NOMO-1 treated with dmso at 0.1 percent for 144 hours (cell line): ENCODE data around the gene PNRC2.

ENCODE experiments used
- DNase-seq: peaks from one replicate; lab custom pipeline; 2025; ENCODE audit not compliant: unreplicated experiment; lab: John Stamatoyannopoulos, UW

The PNRC2 gene, protein sequence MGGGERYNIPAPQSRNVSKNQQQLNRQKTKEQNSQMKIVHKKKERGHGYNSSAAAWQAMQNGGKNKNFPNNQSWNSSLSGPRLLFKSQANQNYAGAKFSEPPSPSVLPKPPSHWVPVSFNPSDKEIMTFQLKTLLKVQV

DNA sequence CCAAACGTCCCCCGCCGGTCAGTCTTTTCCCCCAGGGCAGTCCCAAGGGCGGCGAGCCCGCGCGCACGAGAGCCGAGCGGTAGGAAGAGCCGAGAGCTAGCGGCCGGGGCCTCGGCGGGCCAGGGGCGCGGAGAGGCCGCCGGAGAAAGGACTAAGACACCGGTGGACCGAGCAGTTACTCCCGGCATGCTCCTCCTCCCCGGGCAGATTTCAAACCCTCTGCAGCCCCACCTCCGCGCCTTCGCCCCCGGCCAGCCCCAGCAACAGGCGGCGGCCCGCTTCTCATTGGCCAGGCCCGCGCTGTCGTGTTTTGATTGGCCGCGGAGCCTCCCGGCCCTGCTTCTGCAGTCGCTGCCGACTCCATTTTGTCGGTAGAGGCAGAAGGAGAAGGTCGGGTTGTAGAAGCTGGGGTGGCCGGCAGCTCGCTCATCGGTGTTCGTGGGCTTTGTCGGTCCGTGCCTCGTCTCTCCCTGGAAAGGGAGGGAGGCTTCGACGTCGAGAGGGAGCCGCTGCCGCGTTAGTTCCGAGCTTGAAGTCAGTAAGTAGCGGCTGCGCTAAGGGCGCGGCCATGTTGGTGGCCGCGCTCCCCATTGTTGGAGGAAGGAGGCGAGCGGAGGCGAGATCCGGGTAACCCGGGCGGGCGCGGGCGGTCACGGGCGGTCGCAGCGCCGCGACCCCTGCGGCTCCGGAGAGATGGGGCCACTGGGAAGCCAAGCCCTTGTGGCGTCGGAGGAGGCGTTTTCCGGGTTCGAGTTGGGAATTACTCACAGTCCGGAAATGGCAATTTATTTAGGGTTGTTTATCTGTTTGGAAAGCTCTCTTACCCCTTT, at the start of gene PNRC2:
Gene PNRC2, plus strand, starts transcription at position 368 of the 830 bp plus-strand sequence. CDS start 1,630 bp downstream, outside the sequence.
- DNase-seq = peak; percentile 96

- DNase-seq = no peak
Observed at GRCh38 chr1:23910144-23910543, 49.5 kb upstream of the PNRC2 start.

GRCh38 chr1:23910553-23911246, 48.9 kb upstream of the PNRC2 start:
- DNase-seq = no peak

DNA sequence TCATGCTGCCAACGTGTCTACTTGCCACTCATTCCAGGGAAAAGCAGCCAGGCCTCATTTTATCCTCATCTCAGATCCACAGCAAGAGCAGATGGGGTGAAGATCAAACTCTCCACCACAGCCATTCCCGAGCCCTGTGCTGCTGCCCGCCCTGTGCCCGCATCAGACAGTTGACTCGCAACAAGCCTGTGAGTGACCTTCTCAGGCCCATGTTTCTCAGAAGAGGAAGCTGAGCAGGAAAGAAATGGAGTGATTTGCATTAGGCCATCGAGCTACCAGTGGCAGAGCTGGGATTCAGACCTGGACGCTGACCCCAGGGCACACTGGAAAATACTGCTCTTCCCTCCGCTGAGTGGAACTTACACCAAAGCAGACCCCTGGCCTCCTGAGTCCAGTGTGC, 47.7 kb upstream of the PNRC2 start:
- no peak for DNase-seq

- DNase-seq = peak; percentile 68
Observed at GRCh38 chr1:23913212-23913880, 46.3 kb upstream of the PNRC2 start, which contains the start of gene CNR2. Gene CNR2, minus strand, starts transcription at chr1:23913362. Its CDS starts 37,745 bp downstream, at chr1:23875617.

DNA sequence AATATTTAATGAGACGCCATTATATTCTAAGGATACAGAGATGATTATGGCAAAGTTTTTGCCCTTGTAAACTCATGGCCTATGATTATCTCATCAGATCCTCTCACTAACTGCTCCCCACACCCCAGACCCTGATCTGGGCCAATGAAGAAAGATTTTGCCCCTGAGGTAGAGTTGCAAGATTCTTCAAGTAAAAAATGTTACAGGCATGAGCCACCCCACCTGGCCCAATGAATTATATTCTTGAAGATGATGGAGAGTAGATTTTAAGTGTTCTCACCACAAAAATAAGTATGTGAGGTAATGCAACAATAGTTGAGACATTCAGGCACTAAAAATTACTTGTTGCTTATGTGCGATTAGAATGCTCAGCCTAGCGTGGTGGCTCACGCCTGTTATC, 44.7 kb upstream of the PNRC2 start:
- DNase-seq = no peak

GRCh38 chr1:23915466-23915865, 44.2 kb upstream of the PNRC2 start:
- DNase-seq = no peak

DNA sequence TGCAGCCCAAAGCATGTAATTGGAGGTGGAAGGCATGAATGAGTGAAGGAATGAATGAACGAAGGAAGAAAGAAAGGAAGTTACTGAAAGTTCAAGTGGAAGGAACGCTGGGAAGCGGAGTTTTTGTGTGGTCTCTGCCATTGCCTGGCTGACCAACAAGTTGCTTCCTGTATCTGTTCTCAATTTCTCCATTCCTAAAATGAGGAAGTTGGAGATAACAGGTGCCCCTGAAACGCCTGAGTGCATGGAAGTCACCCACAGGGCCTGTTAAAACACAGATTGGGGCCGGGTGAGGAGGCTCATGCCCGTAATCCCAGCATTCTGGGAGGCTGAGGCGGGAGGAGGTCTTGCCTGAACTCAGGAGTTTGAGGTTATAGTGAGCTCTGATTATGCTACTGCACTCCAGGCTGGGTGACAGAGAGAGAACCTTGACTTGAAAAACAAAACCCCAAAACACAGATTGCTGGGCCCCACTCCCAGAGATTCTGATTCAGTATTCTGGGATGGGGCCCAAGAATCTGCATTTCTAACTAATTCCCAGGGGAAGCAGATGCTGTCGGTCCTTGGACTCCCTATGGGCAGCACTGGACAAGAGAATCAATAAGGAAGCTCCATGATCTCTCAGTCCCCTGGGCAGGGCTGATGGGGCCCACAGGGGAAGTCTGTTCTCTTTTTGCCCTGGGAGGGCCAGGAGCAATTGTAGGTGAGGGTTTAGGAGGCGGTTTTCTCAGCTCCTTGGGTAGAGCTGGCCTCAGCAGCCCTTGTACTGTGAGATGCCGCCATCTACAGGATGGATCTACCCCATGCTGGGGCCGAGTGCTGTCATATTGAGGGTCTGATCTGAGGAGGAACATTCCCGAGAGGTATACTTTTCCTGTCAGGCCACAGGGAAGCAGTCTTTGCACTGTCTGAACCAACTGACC, 43.2 kb upstream of the PNRC2 start:
- peak; percentile 85 for DNase-seq

- DNase-seq = no peak
Observed at GRCh38 chr1:23922321-23922943, 37.2 kb upstream of the PNRC2 start.

DNA sequence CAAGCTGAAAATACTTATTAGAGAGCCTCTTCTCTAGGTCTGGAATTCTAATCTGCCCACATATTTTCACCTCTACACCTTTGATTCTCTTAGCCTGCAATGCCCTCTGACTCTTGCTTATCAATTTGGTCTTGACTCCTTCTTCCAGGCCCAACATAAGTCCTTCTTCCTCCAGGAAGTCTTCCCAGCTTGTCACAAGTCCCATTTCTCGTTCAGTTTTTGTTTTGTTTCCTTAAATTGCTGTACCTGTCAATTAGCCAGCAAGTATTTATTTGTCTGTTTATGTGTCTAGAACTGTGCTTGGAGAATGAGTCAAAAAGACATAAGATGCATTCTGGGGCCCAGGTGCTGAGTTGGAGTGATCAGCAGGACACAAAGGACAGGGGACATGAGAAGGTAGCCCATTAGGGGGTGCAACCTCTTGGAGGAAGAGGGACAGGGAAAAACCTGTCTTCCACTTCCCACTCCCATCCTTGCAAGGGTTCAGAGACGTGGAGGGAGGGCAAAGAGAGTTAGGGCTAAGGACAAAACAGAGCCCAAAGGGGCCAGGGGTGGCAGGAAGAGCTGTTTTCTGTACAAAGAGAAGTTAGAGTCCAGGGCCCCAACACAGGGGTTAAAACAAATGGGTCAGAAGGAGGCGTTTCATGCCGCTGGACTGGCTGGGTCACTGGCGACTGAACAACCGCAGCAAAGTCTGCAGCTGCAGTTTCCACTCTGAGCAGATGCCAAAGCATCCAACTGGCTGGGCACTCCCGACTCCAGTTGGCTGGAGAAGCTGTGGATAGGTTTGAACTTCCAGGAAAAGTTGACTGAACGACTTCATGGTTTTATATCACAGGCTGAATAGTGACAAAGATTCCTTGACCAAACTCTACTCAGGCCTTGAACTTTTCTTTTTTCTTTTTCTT, 35.8 kb upstream of the PNRC2 start:
- no peak for DNase-seq

GRCh38 chr1:23924601-23925000, 35.0 kb upstream of the PNRC2 start:
- DNase-seq = no peak

GRCh38 chr1:23925279-23925678, 34.3 kb upstream of the PNRC2 start:
- DNase-seq = no peak

GRCh38 chr1:23927097-23927496, 32.5 kb upstream of the PNRC2 start:
- DNase-seq = no peak

GRCh38 chr1:23928789-23929188, 30.8 kb upstream of the PNRC2 start:
- DNase-seq = no peak

- DNase-seq = no peak
Observed at GRCh38 chr1:23930270-23930669, 29.4 kb upstream of the PNRC2 start.

DNA sequence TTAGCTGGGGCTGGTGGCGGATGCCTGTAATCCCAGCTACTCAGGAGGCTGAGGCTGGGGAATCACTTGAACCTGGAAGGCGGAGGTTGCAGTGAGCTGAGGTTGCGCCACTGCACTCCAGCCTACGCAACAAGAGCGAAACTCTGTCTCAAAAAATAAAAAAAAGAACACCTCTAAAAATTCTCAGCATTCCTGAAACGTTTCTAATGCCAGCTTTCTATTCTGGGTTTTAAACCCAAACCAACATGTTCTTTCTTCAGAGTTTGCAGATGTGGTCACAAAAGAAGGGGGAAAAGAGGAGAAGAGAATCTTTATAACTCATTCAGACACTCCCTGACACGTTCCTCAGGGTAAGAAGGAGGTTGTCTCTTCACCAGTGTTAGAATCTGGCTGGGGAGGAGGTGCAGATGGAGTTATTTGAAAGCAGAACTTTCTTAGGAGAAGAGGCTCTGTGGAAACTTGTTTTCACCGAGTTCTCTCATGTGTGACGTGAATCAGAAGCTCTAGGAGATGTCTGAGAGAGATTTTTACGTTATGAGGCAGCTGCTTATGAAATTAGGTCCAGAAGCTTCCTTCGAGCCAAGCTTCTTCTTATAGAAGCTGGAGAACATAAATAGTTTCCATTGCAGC, 28.7 kb upstream of the PNRC2 start:
- no peak for DNase-seq

DNA sequence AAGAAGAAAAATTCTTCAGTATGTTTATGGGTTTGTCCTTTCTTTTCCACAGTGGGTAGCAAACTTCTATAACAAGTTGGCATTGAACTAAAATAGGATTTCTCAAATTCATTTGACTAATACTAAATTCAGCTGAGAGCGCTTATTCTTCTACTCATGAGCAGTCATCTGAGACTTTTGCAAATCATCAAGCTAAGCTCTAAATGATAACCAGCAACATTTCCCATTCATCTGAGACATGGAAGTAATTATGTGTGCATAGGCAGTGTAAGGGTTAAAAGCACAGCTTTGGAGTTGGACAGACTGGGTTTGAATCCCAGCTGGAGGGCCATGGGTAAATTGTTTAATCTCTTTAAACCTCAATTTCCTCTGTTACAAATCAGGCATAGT, 28.1 kb upstream of the PNRC2 start:
- DNase-seq = no peak

GRCh38 chr1:23936481-23937176, 23.0 kb upstream of the PNRC2 start:
- DNase-seq = no peak
